ENCODE results near the gene DNAH2. TPM values are rescaled to one million over a fixed set of nuclear protein-coding genes. Genes with fewer than 3 reads are reported as not detected.

The DNAH2 gene
- total and polyA plus RNA-seq, 2 of the 13 experiments (the other 11 are each of a cell fraction or from before 2014, with no cell fraction given), result not detected

- TF ChIP-seq PREB (CRISPR knock-in tag; IDR thresholded peaks at IDR 0.05) (no peak), ZNF678 (CRISPR knock-in tag; IDR thresholded peaks at IDR 0.05) (no peak), RBFOX2 (IDR thresholded peaks at IDR 0.05; ENCODE audit: low read depth, low read length) (no peak), RARG (CRISPR knock-in tag; IDR thresholded peaks at IDR 0.05; ENCODE audit: low read depth) (no peak), ZNF207 (IDR thresholded peaks at IDR 0.05; ENCODE audit: borderline replicate concordance) (no peak), ZBTB43 (CRISPR knock-in tag; conservative IDR thresholded peaks at IDR 0.05) (0 out of 2 replicates have a peak, but pooled peaks have one; percentile 23), ZNF557 (CRISPR knock-in tag; IDR thresholded peaks at IDR 0.05) (no peak), FOXO1 (CRISPR knock-in tag; IDR thresholded peaks at IDR 0.05) (no peak), MZF1 (CRISPR knock-in tag; IDR thresholded peaks at IDR 0.05; ENCODE audit: borderline replicate concordance) (no peak), NFRKB (IDR thresholded peaks at IDR 0.05) (peak; percentile 48; the same call in 1 of the 2 replicates), ZNF367 (CRISPR knock-in tag; IDR thresholded peaks at IDR 0.05; ENCODE audit: borderline replicate concordance) (no peak), ETV6 (CRISPR knock-in tag; conservative IDR thresholded peaks at IDR 0.05) (no peak), NKX3-1 (CRISPR knock-in tag; IDR thresholded peaks at IDR 0.05) (no peak), ATF1 (CRISPR knock-in tag; IDR thresholded peaks at IDR 0.05) (no peak), ZSCAN20 (CRISPR knock-in tag; IDR thresholded peaks at IDR 0.05; ENCODE audit: borderline replicate concordance) (no peak), ARID2 (CRISPR knock-in tag; IDR thresholded peaks at IDR 0.05; ENCODE audit: borderline replicate concordance) (no peak), CHD4 (IDR thresholded peaks at IDR 0.05; ENCODE audit: borderline replicate concordance, low read length) (no peak), NPAS2 (CRISPR knock-in tag; IDR thresholded peaks at IDR 0.05; ENCODE audit: borderline replicate concordance) (no peak), HDAC6 (IDR thresholded peaks at IDR 0.05; ENCODE audit: low read depth, low read length) (no peak)
These were observed 30.3 kb upstream of the DNAH2 start, which contains the start of gene TP53 (continued) for GRCh38 chr17:7687072-7687907.
